WI38 (cell line): ENCODE data around the gene MTMR6.

Experiments used
- H3K4me3 ChIP-seq: 2 replicates; pipeline ENCODE4 v1.5.1; 2011; ENCODE audit warnings: low read depth, mild to moderate bottlenecking, control low read depth, low read length
- CTCF ChIP-seq: IDR thresholded peaks from 2 replicates; pipeline ENCODE4 v1.5.1; 2012; ENCODE audit warnings: low read depth, mild to moderate bottlenecking, control low read depth, low read length

MTMR6 gene

GRCh38 chr13:25207291-25207810 is 79.9 kb downstream of the MTMR6 start:
- no peak for TF ChIP-seq CTCF
- H3K4me3 ChIP-seq: no peak overlapping the region

GRCh38 chr13:25204863-25205262 is 82.4 kb downstream of the MTMR6 start:
- H3K4me3 ChIP-seq: no peak overlapping the region
- no peak for TF ChIP-seq CTCF

GRCh38 chr13:25203127-25203740 is 84.1 kb downstream of the MTMR6 start:
- no peak for TF ChIP-seq CTCF

GRCh38 chr13:25200783-25201182 is 86.5 kb downstream of the MTMR6 start:
- no peak for TF ChIP-seq CTCF

More at GRCh38 chr13:25203127-25203740, 84.1 kb downstream of the MTMR6 start:
- no peak overlapping the region for H3K4me3 ChIP-seq

GRCh38 chr13:25198647-25199046 is 88.6 kb downstream of the MTMR6 start:
- TF ChIP-seq CTCF: no peak
- no peak overlapping the region for H3K4me3 ChIP-seq

More at GRCh38 chr13:25200783-25201182, 86.5 kb downstream of the MTMR6 start:
- H3K4me3 ChIP-seq: no peak overlapping the region

GRCh38 chr13:25196971-25197370 is 90.3 kb downstream of the MTMR6 start:
- H3K4me3 ChIP-seq: no peak overlapping the region
- TF ChIP-seq CTCF: no peak
